PFSK-1 (cell line): ENCODE data around the gene FBN1.

Source experiments
- FOXP2 ChIP-seq: optimal IDR thresholded peaks from 2 replicates; pipeline ENCODE3; 2011; ENCODE audit warnings: borderline replicate concordance, control low read depth, inconsistent platforms; ENCODE audit not compliant: insufficient read depth; ENCODE audit errors: extremely low read length, extremely low read depth
- POLR2AphosphoS5 ChIP-seq: IDR thresholded peaks from 2 replicates; pipeline ENCODE4 v1.6.1; 2012; ENCODE audit warnings: low read depth, mild to moderate bottlenecking, control low read depth, low read length, moderate library complexity
- SIN3A ChIP-seq: IDR thresholded peaks from 2 replicates; pipeline ENCODE4 v1.6.1; 2012; ENCODE audit warnings: mild to moderate bottlenecking, low read length, moderate library complexity, borderline replicate concordance; ENCODE audit not compliant: insufficient read depth
- TAF1 ChIP-seq: IDR thresholded peaks from 2 replicates; pipeline ENCODE4 v1.6.1; 2012; ENCODE audit warnings: low read length, control low read depth, borderline replicate concordance; ENCODE audit not compliant: insufficient read depth
- TF ChIP-seq, protein P1 (sequence below), 2 experiments: IDR thresholded peaks; 2 replicates each; pipeline versions ENCODE4 v1.6.1 to v1.8.0; 2011 to 2012; ENCODE audit warnings: low read depth in 2 of 2, low read length in 2 of 2, control low read depth in 1 of 2, inconsistent platforms in 1 of 2, mild to moderate bottlenecking in 1 of 2, moderate library complexity in 1 of 2; ENCODE audit not compliant: insufficient read depth in 1 of 2

DNA sequence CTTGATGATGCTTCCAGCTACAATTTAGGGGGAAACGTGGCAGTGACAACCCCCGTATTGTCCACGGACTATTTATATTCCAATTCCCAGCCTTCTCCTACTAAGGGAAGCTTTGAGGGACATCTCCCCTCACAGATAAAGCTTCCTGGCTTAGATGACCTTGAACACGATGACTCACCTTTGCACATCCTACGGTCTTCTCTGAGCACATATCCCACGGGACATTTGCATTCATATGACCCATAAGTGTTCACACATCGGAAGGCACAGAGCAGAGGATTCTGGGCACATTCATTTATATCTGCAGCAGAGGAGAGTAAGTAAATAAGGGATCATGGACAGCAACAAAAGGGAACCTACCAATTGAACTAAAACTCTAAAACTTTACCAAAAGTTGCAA lies 212.8 kb downstream of the FBN1 start:
- TF ChIP-seq POLR2AphosphoS5 (no peak), SIN3A (no peak), TAF1 (no peak), FOXP2 (no peak)
- TF ChIP-seq, protein P1, sequence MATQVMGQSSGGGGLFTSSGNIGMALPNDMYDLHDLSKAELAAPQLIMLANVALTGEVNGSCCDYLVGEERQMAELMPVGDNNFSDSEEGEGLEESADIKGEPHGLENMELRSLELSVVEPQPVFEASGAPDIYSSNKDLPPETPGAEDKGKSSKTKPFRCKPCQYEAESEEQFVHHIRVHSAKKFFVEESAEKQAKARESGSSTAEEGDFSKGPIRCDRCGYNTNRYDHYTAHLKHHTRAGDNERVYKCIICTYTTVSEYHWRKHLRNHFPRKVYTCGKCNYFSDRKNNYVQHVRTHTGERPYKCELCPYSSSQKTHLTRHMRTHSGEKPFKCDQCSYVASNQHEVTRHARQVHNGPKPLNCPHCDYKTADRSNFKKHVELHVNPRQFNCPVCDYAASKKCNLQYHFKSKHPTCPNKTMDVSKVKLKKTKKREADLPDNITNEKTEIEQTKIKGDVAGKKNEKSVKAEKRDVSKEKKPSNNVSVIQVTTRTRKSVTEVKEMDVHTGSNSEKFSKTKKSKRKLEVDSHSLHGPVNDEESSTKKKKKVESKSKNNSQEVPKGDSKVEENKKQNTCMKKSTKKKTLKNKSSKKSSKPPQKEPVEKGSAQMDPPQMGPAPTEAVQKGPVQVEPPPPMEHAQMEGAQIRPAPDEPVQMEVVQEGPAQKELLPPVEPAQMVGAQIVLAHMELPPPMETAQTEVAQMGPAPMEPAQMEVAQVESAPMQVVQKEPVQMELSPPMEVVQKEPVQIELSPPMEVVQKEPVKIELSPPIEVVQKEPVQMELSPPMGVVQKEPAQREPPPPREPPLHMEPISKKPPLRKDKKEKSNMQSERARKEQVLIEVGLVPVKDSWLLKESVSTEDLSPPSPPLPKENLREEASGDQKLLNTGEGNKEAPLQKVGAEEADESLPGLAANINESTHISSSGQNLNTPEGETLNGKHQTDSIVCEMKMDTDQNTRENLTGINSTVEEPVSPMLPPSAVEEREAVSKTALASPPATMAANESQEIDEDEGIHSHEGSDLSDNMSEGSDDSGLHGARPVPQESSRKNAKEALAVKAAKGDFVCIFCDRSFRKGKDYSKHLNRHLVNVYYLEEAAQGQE (IDR thresholded peaks at IDR 0.05; ENCODE audit: insufficient read depth in 1 of 2, low read depth in 2 of 2, low read length in 2 of 2) = no peak
